Measurements from ENCODE around the gene RAB42.
"Not testable (repeated sequence)": the region's sequence is repeated elsewhere in the genome, so short reads cannot be mapped to it uniquely, and the experiment has no call there.

Gene RAB42, protein sequence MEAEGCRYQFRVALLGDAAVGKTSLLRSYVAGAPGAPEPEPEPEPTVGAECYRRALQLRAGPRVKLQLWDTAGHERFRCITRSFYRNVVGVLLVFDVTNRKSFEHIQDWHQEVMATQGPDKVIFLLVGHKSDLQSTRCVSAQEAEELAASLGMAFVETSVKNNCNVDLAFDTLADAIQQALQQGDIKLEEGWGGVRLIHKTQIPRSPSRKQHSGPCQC

GRCh38 chr1:28591708-28592320, at the start of gene RAB42:
RAB42 (plus strand) TSS chr1:28592265; CDS start chr1:28592512, 247 bp downstream.
- H3K9me3 ChIP-seq (ENCODE audit: control insufficient read depth, insufficient read depth, low read length), result no peaks in the 10 kb centered on the region
- H3K36me3 ChIP-seq (ENCODE audit: insufficient read depth, low read length), result no peaks in the 10 kb centered on the region
- peaks cover 19% of the 10 kb centered on the region for H3K4me1 ChIP-seq (ENCODE audit: insufficient read depth, low read length)
- H3K9ac ChIP-seq (ENCODE audit: low read depth, low read length), result peak within 1 kb of the TSS; percentile 90

- no peak overlapping the region for H3K9ac ChIP-seq (ENCODE audit: low read depth, low read length)
- H3K36me3 ChIP-seq (ENCODE audit: insufficient read depth, low read length), result no peaks in the 10 kb centered on the region
- H3K9me3 ChIP-seq (ENCODE audit: control insufficient read depth, insufficient read depth, low read length), result no peaks in the 10 kb centered on the region
- no peaks in the 10 kb centered on the region for H3K4me1 ChIP-seq (ENCODE audit: insufficient read depth, low read length)
Observed at GRCh38 chr1:28545246-28545628, 46.8 kb upstream of the RAB42 start.

- Histone ChIP-seq H3K4me1 (ENCODE audit: insufficient read depth, low read length) (no peaks in the 10 kb centered on the region), H3K9ac (ENCODE audit: low read depth, low read length) (no peak overlapping the region), H3K9me3 (ENCODE audit: control insufficient read depth, insufficient read depth, low read length) (no peaks in the 10 kb centered on the region), H3K36me3 (ENCODE audit: insufficient read depth, low read length) (no peaks in the 10 kb centered on the region)
Observed at GRCh38 chr1:28548318-28548717, 43.7 kb upstream of the RAB42 start.

DNA sequence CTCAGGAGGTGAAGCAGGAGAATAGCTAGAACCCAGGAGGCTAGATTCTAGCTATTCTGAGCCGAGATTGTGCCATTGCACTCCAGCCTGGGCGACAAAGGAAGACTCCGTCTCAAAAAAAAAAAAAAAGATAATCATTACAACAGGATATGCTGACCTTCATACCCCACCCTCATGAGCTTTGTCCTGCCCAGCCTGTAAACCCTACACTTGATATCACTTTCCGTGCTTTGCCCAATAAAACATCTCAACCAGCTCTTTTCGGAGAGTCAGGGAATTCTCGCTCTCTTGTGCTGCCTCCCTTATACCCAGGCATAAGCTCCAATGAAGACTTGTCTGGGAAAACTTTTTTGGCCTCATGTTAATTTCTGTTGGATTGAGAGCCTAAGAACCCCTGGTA, 40.7 kb upstream of the RAB42 start:
- no peaks in the 10 kb centered on the region for H3K36me3 ChIP-seq (ENCODE audit: insufficient read depth, low read length)
- H3K4me1 ChIP-seq (ENCODE audit: insufficient read depth, low read length), result no peaks in the 10 kb centered on the region
- no peak overlapping the region for H3K9ac ChIP-seq (ENCODE audit: low read depth, low read length)
- H3K9me3 ChIP-seq (ENCODE audit: control insufficient read depth, insufficient read depth, low read length), result no peaks in the 10 kb centered on the region

DNA sequence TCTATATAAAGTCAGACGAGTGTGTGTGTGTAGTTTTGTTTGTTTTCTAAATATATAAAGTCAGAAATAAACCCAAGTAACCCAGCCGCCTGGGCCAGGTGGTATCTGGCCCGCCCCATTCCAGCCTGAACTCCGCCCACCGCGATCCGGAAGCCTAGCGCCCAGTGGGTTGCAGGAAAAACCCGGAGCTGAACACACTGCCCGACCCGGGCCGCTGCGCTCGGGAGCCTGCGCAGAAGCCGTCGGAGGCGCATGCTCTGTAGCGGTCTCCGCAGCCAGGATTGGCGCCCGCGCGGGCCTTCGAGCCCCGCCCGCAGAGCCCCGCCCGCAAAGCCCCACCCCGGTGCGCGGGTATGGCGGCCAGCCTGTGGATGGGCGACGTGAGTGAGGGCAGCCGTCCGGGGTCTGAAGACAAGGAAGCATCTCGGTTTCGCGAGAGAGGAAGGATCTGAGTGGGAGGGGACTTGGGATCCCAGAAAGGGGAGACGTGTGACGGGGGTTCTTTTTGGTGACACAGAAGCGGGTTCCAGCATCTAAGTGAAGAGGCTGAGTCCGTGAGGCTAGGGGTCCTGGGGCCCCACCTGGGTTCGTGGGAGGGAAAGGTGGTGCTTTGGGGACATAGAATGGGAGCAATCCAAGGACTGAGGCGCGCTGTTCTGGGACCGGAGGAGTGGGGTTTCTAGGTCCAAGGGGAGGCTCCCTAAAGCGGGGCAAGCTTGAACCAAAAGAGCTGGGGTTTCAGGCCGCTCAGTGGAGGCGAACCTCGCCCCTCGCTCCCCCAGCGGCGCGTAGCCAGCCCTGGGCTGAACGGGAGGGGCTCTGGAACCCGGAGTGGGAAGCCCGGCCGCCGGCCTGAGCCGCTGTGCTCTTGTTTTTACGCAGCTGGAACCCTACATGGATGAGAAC, 39.1 kb upstream of the RAB42 start, which contains the start of gene TRNAU1AP:
TRNAU1AP (plus strand) TSS at position 328 of the 906 bp plus-strand sequence; CDS start at position 354, 26 bp downstream.
- no peaks in the 10 kb centered on the region for H3K4me1 ChIP-seq (ENCODE audit: insufficient read depth, low read length)
- no peaks in the 10 kb centered on the region for H3K9me3 ChIP-seq (ENCODE audit: control insufficient read depth, insufficient read depth, low read length)
- no peaks in the 10 kb centered on the region for H3K36me3 ChIP-seq (ENCODE audit: insufficient read depth, low read length)
- H3K9ac ChIP-seq (ENCODE audit: low read depth, low read length), result peak within 1 kb of the TSS; percentile 87

DNA sequence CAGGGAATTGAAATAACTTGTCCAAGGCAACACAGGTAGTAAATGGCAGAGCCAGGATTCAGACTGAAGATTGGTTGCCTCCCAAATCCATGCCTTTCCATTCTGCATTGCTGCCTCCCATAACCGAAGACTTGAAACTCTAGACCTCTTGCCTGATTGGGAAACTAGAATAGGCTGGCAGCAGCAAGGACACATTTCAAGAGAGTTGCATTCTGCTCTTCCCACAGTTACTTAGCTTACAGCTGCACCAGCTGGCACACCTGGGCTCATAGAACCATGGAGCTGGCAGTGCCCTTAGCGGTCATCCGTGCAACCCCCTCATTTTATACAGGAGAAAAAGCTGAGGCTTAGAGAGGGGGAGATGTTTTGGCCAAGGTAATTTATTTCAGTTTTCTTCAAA, 31.2 kb upstream of the RAB42 start:
- Histone ChIP-seq H3K36me3 (ENCODE audit: insufficient read depth, low read length) (peaks cover 28% of the 10 kb centered on the region), H3K9me3 (ENCODE audit: control insufficient read depth, insufficient read depth, low read length) (no peaks in the 10 kb centered on the region), H3K4me1 (ENCODE audit: insufficient read depth, low read length) (no peaks in the 10 kb centered on the region), H3K9ac (ENCODE audit: low read depth, low read length) (no peak overlapping the region)

- peaks cover 31% of the 10 kb centered on the region for H3K36me3 ChIP-seq (ENCODE audit: insufficient read depth, low read length)
- no peaks in the 10 kb centered on the region for H3K4me1 ChIP-seq (ENCODE audit: insufficient read depth, low read length)
- no peak overlapping the region for H3K9ac ChIP-seq (ENCODE audit: low read depth, low read length)
- H3K9me3 ChIP-seq (ENCODE audit: control insufficient read depth, insufficient read depth, low read length), result no peaks in the 10 kb centered on the region
Observed at GRCh38 chr1:28564310-28564709, 27.8 kb upstream of the RAB42 start.

DNA sequence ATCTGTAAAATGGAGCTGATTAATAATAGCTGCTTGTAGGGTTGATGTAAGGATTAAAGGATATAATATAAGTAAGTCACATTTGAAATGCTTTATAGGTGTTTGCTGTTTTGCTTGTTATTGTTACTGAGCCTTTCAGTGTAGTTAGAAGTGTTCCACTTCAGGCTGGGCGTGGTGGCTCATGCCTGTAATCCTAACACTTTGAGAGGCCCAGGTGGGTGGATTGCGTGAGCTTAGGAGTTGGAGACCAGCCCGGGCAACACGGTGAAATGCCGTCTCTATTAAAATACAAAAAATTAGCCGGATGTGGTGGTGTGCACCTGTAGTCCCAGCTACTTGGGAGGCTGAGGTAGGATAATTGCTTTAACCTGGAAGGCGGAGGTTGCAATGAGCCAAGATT, 27.0 kb upstream of the RAB42 start:
- no peaks in the 10 kb centered on the region for H3K9me3 ChIP-seq (ENCODE audit: control insufficient read depth, insufficient read depth, low read length)
- H3K4me1 ChIP-seq (ENCODE audit: insufficient read depth, low read length), result no peaks in the 10 kb centered on the region
- H3K36me3 ChIP-seq (ENCODE audit: insufficient read depth, low read length), result peaks cover 26% of the 10 kb centered on the region
- no peak overlapping the region for H3K9ac ChIP-seq (ENCODE audit: low read depth, low read length)

DNA sequence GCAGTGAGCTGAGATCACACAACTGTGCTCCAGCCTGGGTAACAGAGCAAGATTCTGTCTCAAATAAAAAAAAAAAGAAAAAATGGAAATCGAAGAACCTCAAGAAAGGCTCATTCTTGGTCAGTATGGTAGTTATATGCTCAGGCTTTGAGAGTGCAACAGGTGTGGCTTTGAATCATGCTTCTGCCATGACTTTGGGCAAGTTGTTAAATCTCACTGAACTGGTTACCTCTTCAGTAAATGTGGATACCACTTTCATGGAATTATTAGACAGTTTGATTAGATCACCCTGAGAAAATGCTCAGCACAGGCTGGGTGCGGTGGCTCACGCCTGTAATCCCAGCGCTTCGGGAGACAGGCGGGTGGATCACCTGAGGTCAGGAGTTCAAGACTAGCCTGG, 26.3 kb upstream of the RAB42 start:
- Histone ChIP-seq H3K9me3 (ENCODE audit: control insufficient read depth, insufficient read depth, low read length) (no peaks in the 10 kb centered on the region), H3K36me3 (ENCODE audit: insufficient read depth, low read length) (peaks cover 23% of the 10 kb centered on the region), H3K4me1 (ENCODE audit: insufficient read depth, low read length) (no peaks in the 10 kb centered on the region), H3K9ac (ENCODE audit: low read depth, low read length) (no peak overlapping the region)

DNA sequence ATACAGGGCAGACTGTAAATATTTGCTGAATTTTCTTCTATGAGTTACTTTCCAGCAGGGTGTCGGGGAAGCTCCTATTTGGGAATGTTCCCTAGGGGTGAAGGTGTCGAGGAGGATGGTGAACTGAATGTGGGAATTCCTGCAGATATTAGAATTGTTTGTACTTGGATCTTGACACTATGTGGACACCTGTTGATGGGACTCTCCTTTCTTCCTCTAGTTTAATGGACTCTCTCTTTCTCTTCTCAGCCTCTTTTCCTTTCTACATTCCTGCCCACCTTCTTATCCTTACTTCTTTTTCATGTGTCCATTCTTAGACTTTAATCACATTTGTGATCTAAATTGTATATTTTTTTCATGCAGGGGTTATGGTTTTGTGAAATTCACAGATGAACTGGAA, 25.1 kb upstream of the RAB42 start:
- H3K36me3 ChIP-seq (ENCODE audit: insufficient read depth, low read length), result peaks cover 15% of the 10 kb centered on the region
- no peak overlapping the region for H3K9ac ChIP-seq (ENCODE audit: low read depth, low read length)
- no peaks in the 10 kb centered on the region for H3K9me3 ChIP-seq (ENCODE audit: control insufficient read depth, insufficient read depth, low read length)
- no peaks in the 10 kb centered on the region for H3K4me1 ChIP-seq (ENCODE audit: insufficient read depth, low read length)

GRCh38 chr1:28571911-28572310, 20.2 kb upstream of the RAB42 start:
- Histone ChIP-seq H3K9ac (ENCODE audit: low read depth, low read length) (no peak overlapping the region), H3K4me1 (ENCODE audit: insufficient read depth, low read length) (no peaks in the 10 kb centered on the region), H3K9me3 (ENCODE audit: control insufficient read depth, insufficient read depth, low read length) (no peaks in the 10 kb centered on the region), H3K36me3 (ENCODE audit: insufficient read depth, low read length) (peaks cover 3% of the 10 kb centered on the region; the same call in 1 of the 2 replicates)

DNA sequence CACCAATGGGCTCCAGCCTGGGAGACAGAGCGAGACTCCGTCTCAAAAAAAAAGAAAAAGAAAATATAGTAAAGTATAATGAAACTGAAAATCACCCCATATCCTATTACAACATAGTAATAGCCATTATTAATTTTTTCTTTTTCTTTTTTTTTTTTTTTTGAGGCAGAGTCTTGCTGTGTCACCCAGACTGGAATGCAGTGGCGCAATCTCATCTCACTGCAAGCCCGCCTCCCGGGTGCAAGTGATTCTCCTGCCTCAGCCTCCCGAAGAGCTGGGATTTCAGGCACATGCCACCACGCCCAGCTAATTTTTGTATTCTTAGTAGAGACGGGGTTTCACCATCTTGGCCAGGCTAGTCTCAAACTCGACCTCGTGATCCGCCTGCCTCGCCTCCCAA, 19.2 kb upstream of the RAB42 start:
- not testable (repeated sequence) for H3K9me3 ChIP-seq (ENCODE audit: control insufficient read depth, insufficient read depth, low read length)

DNA sequence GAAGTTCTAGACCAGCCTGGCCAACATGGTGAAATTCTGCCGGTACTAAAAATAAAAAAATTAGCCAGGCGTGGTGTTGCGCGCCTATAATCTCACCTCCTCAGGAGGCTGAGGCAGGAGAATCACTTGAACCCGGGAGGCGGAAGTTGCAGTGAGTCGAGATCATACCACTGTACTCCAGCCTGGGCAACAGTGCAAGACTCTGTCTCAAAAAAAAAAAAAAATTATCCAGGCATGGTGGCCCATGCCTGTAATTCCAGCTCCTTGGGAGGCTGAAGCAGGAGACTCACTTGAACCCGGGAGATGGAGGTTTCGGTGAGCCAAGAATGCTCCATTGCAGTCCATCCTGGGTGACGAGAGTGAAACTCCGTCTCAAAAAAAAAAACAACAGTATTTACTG, 18.5 kb upstream of the RAB42 start:
- H3K9me3 ChIP-seq (ENCODE audit: control insufficient read depth, insufficient read depth, low read length), result no peaks in the 10 kb centered on the region
- H3K9ac ChIP-seq (ENCODE audit: low read depth, low read length), result no peak overlapping the region
- H3K36me3 ChIP-seq (ENCODE audit: insufficient read depth, low read length), result peaks cover 6% of the 10 kb centered on the region; the same call in 1 of the 2 replicates
- H3K4me1 ChIP-seq (ENCODE audit: insufficient read depth, low read length), result no peaks in the 10 kb centered on the region

More for the DNA sequence above, 19.2 kb upstream of the RAB42 start:
- H3K36me3 ChIP-seq (ENCODE audit: insufficient read depth, low read length); H3K4me1 ChIP-seq (ENCODE audit: insufficient read depth, low read length); H3K9ac ChIP-seq (ENCODE audit: low read depth, low read length): not testable (repeated sequence)

GRCh38 chr1:28577052-28577678, 14.9 kb upstream of the RAB42 start:
- H3K4me1 ChIP-seq (ENCODE audit: insufficient read depth, low read length), result peaks cover 5% of the 10 kb centered on the region; the same call in 1 of the 2 replicates
- H3K36me3 ChIP-seq (ENCODE audit: insufficient read depth, low read length), result peaks cover 22% of the 10 kb centered on the region
- no peak overlapping the region for H3K9ac ChIP-seq (ENCODE audit: low read depth, low read length)
- no peaks in the 10 kb centered on the region for H3K9me3 ChIP-seq (ENCODE audit: control insufficient read depth, insufficient read depth, low read length)
